A673 (cell line): ENCODE measurements around the gene SH3BP2. TPM values are rescaled to one million over a fixed set of nuclear protein-coding genes. Genes with fewer than 3 reads are reported as not detected.

Source experiments
- BruUV-seq: library from RNA; stranded (reverse); fragments of 400-500 nt; replicated peaks from 2 replicates; lab custom pipeline; 2021; lab: Mats Ljungman, UMichigan
- CTCF ChIA-PET: fragments of 300-600 bp; sonication (Branson Sonifier 250); formaldehyde crosslinking; loops from one replicate; lab custom pipeline; 2022; ENCODE audit warnings: antibody characterized with exemption; lab: Charles Lee
- POLR2A ChIA-PET: fragments of 300-600 bp; sonication (Branson Sonifier 250); formaldehyde crosslinking; loops from one replicate; lab custom pipeline; 2022; ENCODE audit warnings: antibody characterized with exemption; ENCODE audit not compliant: low non-redundant PET; lab: Charles Lee
- DNase-seq: peaks from one replicate; pipeline ENCODE4 v3.0.0-alpha.2; 2015; ENCODE audit warnings: low spot score
- H3K27ac ChIP-seq: fragments of 200-600 bp; sonication (generic); 2 replicates; pipeline ENCODE4 v1.5.1; 2016; ENCODE audit warnings: mixed run types, low read depth, mild to moderate bottlenecking, mixed read lengths, antibody characterized with exemption, low read length; ENCODE audit not compliant: poor library complexity, severe bottlenecking
- H3K27me3 ChIP-seq: fragments of 200-600 bp; sonication (generic); replicated peaks from 2 replicates; pipeline ENCODE4 v1.6.1; 2017; ENCODE audit warnings: mixed run types, low read depth, mild to moderate bottlenecking, mixed read lengths, antibody characterized with exemption, low read length; ENCODE audit not compliant: insufficient read depth, poor library complexity
- H3K36me3 ChIP-seq: fragments of 200-600 bp; sonication (generic); 2 replicates; pipeline ENCODE4 v1.6.1; 2016; ENCODE audit warnings: mixed run types, mild to moderate bottlenecking, mixed read lengths, antibody characterized with exemption, low read length; ENCODE audit not compliant: insufficient read depth, poor library complexity, severe bottlenecking
- H3K4me1 ChIP-seq: fragments of 200-600 bp; sonication (generic); 2 replicates; pipeline ENCODE4 v1.6.1; 2017; ENCODE audit warnings: mixed run types, mild to moderate bottlenecking, mixed read lengths, antibody characterized with exemption, low read length; ENCODE audit not compliant: insufficient read depth, poor library complexity, severe bottlenecking
- H3K4me3 ChIP-seq: fragments of 200-600 bp; sonication (generic); 2 replicates; pipeline ENCODE4 v1.5.1; 2016; ENCODE audit warnings: low read depth, mixed run types, mild to moderate bottlenecking, mixed read lengths, low read length; ENCODE audit not compliant: poor library complexity, severe bottlenecking
- H3K9me3 ChIP-seq: fragments of 200-600 bp; sonication (generic); 2 replicates; pipeline ENCODE4 v1.6.1; 2016; ENCODE audit warnings: mixed run types, low read depth, mild to moderate bottlenecking, mixed read lengths, antibody characterized with exemption, low read length; ENCODE audit not compliant: poor library complexity, severe bottlenecking
- CTCF ChIP-seq: fragments of 300-800, 200-600 bp; sonication (generic); conservative IDR thresholded peaks from 2 replicates; pipeline ENCODE4 v1.5.1; 2017; ENCODE audit warnings: low read depth, mild to moderate bottlenecking, antibody characterized with exemption, low read length, moderate library complexity, mixed read lengths
- EZH2 ChIP-seq: fragments of 200-600 bp; sonication (generic); IDR thresholded peaks from 2 replicates; pipeline ENCODE4 v1.6.1; 2017; ENCODE audit warnings: borderline replicate concordance, low read depth, mild to moderate bottlenecking, mixed read lengths, antibody characterized with exemption, low read length; ENCODE audit not compliant: poor library complexity, severe bottlenecking
- intact Hi-C: fragments of 100-400 bp; cut with micrococcal nuclease; formaldehyde crosslinking; loops from one replicate; pipeline ENCODE4 v1.10.0; 2022; ENCODE audit not compliant: unreplicated experiment
- total RNA-seq: library from RNA; stranded (reverse); gene quantifications from 2 replicates; pipeline ENCODE4 v1.2.3, GENCODE V29; 2021

SH3BP2 gene
- total RNA-seq, 1 experiment from 2014 or later, result 34.4 TPM

GRCh38 chr4:2746891-2747695, 45.8 kb upstream of the SH3BP2 start:
- H3K27ac ChIP-seq, result peak overlapping the region; percentile 51
- TF ChIP-seq CTCF (no peak), EZH2 (no peak)
- peaks cover 36% of the 10 kb centered on the region for H3K36me3 ChIP-seq
- H3K4me3 ChIP-seq, result no peak overlapping the region
- ChIA-PET CTCF (no interaction called here), POLR2A (no interaction called here)
- intact Hi-C loops, result no loop called here
- DNase-seq, result no peak
- H3K27me3 ChIP-seq, result no peaks in the 10 kb centered on the region
- H3K9me3 ChIP-seq, result no peaks in the 10 kb centered on the region
- peaks cover 22% of the 10 kb centered on the region for H3K4me1 ChIP-seq
- BruUV-seq, result no TSS peak

GRCh38 chr4:2750719-2751605, 41.9 kb upstream of the SH3BP2 start:
- Histone ChIP-seq H3K9me3 (no peaks in the 10 kb centered on the region), H3K27ac (no peak overlapping the region), H3K27me3 (no peaks in the 10 kb centered on the region), H3K4me1 (peaks cover 11% of the 10 kb centered on the region), H3K4me3 (no peak overlapping the region), H3K36me3 (peaks cover 12% of the 10 kb centered on the region)
- TF ChIP-seq CTCF, result no peak
- TF ChIP-seq EZH2, result no peak
- ChIA-PET POLR2A (no interaction called here), CTCF (no interaction called here)
- BruUV-seq, result no TSS peak
- intact Hi-C loops, result no loop called here
- DNase-seq, result no peak

DNA sequence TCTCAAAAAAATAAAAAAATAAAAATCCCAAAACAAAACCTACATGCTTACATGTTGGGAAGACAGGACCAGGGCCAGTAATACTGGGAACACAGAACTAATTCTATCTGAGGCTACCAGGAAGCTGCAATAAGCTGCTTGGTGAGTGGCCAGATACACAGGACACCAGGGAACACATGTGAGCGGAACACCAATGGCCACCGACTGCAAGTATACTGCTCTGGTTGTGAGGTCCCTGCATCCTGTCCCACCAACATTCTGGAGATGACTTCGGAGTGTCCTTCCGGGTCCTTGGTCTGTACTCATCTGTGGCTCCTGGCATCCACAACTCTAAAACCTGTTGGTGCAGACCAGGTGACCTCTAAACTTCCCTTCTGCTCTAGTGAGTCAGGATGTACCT, 39.4 kb upstream of the SH3BP2 start:
- no peak for TF ChIP-seq EZH2
- TF ChIP-seq CTCF, result no peak
- BruUV-seq, result no TSS peak
- no peaks in the 10 kb centered on the region for H3K27me3 ChIP-seq

More for the DNA sequence above, 39.4 kb upstream of the SH3BP2 start:
- Histone ChIP-seq H3K36me3 (no peaks in the 10 kb centered on the region), H3K4me1 (no peaks in the 10 kb centered on the region), H3K4me3 (no peak overlapping the region), H3K9me3 (no peaks in the 10 kb centered on the region), H3K27ac (no peak overlapping the region)
- ChIA-PET POLR2A (no interaction called here), CTCF (no interaction called here)
- intact Hi-C loops, result no loop called here
- DNase-seq, result no peak
